Stimulated activated CD8-positive, alpha-beta memory T cell treated with anti-CD3 and anti-CD28 coated beads, Interleukin-7, amount 100 ng/mL, for 1 hour (primary cell): ENCODE data around the gene BCL11A.

ENCODE experiments used
- DNase-seq, 2 donors: peaks; one replicate each; pipeline ENCODE4 v3.0.0-alpha.2; 2020; ENCODE audit warnings: low read depth in 2 of 2

BCL11A gene

DNA sequence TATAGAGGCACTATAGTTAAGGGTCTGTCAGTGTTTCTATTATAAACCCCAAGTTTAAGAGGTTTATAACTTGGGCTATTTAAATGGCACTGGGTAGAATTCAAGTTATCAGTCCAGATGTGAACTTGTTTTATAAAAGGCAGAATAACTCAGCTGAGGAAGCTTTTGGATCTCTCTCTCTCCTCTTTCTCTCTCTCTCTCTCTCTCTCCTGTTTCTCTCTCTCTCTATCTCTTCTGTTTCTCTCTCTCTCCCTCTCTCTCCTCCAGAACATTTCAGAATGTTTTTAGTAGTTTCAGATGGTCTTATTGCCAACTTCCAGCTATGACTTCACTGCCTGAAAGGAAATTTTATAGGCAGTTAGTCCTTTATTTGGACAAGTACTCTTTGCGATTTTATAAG lies 6.4 kb upstream of the BCL11A start:
- DNase-seq: no peak

DNA sequence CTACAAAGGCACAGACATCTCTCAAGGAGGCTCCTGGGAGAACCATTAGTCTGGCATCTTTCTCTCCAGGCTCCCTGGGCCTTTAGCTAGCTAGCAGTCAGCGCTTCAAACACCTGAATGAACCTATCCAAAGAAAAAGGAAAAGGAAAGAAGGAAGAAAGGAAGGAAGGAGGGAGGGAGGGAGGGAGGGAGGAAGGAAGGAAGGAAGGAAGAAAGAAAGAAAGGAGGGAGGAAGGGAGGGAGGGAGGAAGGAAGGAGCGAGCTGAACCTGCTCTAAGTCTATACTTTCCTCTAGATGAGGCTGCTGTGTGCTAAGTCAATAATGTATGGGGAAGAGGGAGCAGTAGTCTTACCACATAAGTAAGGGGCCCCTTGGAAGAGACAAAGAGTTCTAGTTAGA lies 5.1 kb upstream of the BCL11A start:
- no peak for DNase-seq

DNA sequence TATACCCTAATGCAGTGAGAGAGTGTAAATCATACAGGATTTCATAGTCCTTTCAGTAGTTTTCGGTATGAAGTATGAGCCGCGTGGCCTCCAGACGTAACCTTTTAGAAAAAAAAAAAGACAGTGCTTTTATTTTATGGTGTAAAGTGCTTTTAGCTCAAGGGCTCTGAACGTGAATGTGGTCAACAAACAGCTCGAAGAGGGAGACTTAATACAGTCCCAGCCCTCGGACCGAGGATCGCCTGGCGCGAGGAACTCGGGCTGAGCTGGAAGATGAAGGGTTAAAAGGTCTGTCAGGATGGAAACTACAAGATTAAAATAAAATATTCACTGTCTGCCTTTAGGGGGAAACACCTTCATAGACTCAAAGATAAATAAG lies 4.0 kb upstream of the BCL11A start:
- no peak for DNase-seq

DNA sequence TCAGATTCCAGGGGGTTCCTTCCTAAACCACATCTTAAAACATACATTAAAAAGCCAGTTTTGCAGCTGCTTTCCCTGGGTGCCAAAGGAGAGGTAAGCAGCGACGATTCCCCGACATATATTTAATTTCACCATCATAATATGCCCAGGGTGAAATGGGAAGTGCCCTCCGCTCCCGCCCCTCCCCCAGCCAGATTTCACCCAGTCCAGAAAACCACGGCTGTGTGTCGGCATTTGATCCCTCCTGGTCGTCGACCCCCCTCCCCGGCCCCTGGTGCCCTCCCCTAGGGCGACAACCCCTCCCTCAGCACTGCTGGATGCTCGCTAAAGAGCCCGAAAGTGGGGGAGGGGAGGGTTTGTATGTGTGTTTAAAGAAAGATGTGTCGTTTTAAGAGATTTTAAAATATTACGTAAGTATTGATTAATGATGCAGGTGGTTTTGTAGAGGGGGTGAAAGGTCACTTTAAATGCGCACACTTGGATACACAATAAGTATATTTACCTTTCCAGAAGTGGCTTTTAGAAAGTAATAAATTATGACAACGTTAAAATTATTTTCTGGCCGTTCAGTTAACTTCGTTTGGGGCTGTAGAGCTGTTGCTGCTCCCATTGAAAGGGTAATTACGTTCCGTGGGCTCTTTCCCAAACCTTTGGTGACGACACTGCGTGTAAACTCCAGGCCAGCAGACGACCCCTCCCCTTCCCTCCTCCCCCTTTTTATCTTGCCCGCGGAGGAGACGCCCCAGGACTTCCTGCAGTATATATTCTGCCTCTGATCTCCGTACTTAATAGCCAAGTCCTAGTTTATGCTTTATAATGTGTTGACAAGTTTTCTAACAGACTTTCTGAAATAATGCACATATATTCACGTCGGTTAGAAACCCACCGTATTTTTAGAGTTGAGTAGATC lies 3.4 kb upstream of the BCL11A start:
- no peak for DNase-seq

DNA sequence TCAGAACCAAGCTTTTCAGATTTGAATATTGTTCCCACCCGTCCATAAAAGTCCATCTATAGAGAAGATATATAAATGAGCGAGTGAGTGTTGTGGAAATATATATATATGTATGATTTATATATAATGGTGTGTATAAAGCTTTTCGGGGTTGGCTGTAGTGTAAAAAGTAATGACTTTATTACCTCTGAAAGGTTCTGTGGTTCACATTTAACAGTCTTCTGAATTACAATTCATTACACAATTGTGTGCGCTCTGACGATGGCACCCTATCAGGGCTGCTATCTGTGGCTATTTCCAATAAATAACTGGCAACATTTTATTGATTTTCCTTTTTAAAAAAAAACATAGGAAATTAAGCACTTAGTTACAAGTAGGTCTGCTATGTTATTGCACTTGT lies 2.7 kb upstream of the BCL11A start:
- DNase-seq: no peak

DNA sequence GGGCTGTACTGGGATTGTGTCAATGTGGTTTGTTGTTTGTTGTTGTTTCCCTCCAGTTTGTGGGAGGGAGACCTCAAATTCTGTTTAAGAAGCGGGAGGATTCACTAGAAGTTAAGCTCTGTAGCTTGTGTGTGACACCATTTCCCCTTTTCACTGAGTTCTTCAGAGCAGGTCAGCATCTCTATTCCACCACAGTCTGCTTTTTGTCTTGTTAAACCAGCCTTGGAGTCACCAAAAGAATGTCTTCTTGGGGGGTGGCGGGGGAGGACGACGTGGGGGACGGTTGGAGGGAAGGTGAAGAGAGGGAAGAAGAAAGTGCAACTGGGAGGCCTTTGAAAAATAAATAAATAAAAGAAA lies 2.3 kb upstream of the BCL11A start:
- no peak for DNase-seq

DNA sequence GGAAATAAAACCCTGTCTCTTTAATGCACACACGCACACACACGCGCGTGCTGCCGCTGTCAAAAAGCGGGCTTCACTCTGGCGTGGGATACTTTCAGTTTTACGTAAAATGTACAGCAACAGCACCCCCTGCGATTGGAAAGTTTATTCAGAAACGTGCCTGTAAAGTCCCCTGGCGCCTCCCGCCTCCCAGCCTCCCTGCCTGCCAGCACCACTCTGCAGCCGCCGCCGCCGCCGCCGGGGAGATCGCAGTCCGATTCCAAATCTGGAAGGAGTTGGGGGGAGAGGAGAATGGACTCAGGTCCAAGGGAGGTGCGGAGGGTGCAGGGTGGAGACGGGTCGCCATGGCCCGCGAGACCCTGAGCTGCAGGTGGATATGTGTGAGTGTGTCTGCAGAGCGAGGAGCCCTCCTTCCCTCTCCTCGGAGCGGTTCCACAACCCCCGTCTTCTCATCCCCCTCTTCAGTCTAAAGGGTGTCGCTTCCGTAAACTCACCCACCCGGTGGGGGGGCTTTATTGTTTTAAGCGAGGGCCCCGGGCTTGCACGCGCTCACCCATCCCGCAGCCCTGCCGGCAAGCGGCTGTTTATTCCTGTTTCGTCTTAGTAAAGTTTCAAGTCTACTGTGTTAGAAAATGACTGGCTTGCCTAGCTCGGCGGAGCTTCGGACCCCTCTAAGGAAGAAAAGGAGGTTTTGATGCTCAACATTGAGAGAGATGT lies 1.8 kb upstream of the BCL11A start:
- no peak for DNase-seq

DNA sequence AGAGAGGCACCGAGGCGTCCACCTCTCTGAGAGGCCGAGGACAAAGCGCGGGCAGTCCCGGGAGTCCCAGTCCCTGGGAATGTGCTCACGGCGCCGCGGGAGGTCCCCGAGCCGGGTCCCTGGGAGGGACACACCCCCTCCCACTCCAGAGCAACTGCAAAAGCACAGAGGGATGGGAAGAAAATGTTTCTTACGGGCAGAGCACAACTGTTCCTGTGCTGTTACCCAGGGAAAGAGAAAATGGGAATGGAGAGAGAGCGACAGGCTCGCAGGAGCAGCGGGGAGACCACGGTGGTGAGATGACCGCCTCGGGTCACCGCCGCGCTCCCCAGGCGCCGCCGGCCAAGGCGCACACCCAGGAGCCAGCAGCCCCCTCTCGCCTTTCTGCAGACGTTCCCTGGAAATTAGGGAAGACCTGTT lies 1.2 kb upstream of the BCL11A start:
- DNase-seq: no peak

DNA sequence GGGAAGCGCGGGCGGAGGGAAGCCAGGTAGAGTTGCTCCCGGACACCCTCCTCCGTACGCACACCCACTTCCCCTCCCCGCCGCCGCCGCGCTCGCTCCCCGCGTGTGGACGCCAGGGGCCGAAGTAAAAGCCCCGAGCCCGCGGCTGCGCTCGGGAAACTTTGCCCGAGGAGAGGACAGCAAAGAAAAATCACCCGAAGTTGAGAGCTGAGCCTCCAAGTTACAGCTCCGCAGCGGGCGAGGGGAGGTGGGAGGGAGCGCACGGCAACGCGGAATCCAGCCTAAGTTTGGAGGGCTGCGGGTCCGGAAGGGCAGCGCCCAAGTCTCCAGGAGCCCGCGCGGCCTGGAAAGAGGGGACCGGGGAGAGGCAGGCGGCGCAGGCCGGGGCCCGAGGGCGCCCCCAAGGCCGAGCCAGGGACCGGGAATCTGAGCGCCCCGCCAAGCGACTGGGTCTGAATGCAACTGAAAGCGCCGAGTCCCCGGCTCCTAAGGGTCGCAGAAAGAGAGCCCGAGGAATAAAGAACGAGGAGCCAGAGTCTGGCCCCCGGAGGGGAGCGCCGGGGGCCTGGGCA lies 706 bp upstream of the BCL11A start:
- no peak for DNase-seq

DNA sequence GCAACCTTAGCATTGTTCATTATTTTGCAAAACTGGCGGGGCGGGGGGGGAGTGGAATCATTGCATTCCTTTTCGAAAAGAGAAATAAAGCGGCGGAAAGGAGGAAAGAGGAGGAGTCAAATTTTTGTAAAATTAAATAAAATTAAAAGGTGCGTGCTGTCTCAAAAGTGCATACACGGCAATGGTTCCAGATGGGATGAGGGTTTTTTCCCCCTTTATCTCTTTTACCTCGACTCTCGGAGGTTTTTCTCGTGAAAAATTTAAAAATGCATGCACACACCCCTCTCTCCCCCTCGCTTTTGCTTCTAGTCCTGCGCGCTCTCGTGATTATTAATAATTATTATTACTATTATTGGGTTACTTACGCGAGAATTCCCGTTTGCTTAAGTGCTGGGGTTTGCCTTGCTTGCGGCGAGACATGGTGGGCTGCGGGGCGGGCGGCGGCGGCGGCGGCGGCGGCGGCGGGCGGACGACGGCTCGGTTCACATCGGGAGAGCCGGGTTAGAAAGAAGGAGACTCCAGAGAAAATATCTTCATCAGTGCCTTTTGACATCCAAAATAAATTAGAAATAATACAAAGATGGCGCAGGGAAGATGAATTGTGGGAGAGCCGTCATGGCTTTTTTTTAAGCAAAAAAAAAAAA lies 481 bp downstream of the BCL11A start:
- DNase-seq: no peak

DNA sequence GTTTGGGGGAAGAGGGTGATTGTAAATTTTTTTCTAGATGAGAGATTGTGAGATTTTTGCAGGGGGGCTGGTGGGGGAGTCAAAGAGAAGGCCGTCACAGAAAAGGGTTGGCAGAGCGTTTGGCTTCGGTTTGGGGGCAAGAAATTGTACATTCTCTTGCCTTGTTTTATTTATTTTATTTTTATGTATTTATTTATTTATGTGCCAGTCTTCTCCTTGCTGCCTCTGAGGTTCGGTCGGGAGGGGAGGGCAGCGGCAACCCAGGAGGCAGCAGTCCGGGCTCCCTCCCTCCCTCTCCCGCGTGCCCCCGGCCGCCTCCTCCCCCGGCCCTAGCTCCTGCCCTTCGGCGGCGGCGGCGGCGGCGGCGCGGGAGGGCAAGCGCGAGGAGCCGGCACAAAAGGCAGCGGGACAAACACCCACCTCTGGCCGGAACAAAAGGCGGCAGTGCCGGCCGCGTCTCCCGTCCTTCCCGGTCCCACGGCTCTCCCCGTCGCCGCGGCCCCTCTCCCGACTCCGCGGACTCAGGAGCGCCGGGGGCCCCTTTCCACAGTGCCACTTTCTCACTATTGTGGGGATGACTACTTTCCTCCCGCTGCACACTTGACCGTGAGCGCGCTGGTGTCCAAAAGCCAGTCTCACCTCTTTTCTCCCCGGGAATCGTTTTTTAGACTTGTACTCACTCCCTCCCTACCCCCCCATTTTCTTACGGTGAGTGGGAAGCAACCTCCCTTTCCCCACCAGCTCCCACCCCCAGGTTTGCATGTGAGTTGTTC lies 1.2 kb downstream of the BCL11A start:
- DNase-seq: no peak

DNA sequence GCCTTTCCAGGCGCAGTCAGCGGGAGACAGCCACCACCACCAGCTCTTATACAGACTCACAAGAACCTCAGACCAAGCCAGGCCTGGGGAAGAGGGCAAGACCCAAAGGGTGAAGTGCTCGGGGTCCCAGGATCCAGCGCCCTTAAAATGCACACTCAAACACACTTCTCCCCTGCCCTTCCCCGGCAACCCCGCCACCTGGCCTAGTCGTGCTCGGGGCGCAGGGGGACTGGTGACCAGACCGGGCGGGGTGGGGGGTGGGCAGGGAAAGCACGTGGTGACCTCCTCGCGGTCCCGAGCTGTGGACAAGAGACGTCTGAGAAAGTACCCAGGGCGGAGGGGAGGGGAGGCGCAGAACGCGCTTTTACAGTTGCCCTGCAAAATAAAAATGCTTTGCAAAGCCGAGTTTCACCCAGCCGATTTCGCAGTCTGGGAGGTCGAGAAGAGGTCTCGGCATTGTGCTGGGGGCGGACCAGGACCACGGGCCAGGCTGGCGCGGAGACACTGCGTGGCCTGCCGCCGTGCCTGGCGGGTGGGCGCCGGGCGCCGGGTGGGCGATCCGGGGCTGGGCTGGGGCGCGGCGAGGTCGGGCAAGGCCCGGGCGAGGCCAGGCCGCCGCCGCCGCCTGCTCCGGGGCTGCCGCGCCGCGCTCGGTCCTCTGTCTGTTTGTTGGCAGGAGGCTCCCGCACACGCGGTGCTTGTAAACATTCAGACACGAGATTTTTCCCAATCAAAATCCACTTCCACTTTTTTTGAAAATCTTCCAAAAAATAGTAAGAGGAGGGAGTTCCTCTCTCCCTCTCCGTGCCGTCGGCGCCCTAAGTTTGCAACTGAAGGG lies 2.0 kb downstream of the BCL11A start:
- no peak for DNase-seq

DNA sequence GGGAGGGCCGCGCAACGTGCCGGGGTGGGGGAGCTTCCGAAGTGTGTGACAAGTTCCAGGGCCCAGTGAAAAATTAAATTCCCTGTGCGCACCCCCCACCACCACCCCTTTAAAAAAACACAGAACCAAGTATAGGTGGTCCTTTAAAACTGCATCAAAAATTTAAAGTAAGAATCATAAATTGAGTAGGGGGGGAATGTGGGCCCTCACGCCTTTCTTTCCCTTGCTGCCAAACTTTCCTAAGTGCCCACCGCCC lies 2.5 kb downstream of the BCL11A start:
- DNase-seq: no peak

DNA sequence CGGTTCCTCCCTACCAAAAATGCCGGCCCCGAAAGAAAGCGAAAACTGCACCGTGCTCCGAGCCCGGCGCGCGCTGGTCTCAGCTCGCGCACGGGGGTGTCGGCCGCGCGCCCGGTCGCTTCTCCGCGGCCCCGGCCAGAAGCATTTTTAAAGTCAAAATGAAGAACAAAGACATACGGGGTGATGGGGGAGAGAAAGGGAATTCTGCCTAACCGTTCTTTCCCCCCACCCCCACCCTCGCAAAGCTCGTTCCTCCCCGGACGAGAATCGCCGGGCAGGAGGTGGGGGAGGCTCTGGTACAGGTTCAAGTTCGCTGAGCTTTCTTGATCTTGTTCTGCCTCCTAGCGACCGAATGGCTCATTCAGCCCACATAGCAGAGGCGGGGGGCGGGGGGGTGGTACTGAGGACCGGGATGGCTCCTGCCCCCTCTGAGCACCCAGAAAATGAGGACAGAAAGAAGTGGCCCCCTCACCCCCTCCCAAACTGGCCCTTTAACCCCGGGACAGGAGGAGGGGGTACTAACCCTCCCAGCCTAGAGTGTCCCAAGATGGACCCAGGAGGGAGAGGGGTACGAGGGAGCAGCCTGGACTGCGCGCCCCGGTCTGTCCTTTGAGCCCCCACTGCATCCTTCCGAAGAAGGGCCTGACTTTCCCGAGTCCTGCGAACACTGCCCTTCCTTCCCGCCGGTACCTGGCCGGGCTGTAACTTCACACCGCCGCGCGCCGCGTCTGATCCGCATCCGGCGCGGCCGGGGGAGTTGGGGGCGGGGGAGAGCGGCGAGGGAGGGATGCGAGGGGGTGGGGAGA lies 3.1 kb downstream of the BCL11A start:
- DNase-seq: no peak

DNA sequence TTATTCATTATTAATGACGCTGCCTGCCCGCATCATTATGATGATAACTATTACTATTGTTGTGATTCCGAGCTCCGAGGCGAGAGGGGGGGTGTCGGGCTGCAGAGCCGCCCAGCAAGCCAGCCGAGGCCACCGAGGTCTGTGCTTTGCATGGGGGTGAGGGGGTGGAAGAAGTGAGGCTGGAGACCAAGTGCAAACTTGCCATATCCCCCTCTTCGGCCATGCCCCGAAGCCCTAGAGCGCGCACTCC lies 3.6 kb downstream of the BCL11A start:
- DNase-seq: no peak

DNA sequence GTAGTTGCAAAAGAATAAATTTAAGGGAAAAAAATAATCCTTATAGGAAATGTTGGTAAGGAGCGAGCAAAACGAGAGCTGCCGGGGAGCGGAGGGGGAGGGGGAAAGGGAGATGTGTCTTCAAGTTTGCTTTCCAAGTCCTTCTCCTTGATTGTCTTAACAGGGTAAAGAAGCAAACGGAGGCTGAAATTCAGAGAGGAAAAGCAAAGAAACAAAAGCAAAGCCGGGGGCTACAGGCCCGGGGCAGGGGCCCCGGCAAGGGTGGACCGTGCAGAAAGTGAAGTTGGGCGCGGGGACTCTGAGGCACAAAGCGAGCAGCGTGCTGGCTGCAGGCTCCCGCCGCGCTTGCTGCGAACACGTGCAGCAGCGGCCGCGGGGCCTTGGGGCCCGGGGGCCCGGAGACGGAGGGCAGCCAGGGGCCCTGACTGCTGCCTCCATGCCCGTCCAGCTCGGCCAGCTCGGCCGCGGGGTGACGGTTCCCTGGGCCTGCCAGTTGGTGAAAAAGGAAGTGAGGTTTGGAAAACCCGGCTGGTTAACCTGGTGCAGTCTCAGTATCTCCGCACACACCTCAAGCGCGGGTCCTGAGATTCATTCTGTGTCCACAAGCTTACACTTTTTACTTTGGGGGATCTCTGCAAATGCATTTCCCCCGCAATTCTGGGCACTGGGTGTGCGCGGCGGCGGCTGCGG lies 4.1 kb downstream of the BCL11A start:
- no peak for DNase-seq

DNA sequence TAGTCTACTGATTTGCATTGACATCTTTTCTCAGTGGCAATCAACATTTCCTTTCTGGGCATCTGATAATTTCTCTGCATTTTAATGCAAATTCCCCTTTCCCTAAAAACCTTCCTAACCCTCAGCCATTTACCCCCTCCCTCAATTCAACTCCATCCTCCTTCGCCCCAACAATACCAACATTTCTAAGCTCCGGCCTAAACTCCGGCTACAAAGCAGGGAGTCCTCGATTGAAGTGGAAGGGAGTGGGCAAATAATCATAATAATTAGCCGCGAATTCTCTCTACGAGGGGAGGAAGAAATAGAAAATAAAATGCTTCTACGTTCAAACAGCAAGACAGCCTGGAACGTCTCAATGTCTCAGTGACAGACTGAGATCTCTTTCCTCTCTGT lies 4.6 kb downstream of the BCL11A start:
- no peak for DNase-seq

DNA sequence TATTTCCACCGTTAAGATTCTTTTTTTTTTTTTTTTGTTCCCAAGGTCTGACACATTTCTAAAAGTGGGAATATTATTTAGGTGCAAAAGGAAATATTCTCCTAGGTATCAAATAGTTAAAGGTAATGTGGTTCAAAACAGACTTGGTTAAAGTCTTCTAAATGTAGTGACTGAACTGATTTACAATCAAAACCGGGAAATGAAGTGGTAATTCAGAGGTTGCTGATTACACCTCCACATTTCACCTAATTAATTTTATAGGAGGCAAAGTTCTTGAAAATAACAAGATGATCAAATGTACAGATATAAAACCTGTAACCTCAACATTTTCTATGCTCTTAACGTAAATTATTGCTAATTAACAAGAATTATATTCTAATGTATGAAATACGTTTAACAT lies 5.1 kb downstream of the BCL11A start:
- no peak for DNase-seq

DNA sequence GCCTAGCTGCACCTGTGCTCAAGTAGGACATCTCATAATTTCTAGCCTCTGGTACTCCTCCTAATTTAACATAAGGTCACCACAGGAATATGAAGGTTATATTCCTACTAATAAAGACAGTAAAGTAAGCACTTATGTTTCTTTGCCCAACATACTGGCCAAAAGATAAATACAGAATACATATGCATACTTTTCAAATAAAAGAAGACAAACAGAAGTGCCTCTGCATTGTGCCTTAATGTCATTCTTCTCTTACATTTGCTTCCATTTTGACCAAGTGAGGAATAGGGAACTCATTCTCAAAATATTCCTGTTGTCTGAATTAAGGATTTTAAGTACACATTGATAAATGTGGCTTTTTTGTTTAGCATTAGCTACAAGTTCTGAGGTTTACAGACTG lies 5.6 kb downstream of the BCL11A start:
- DNase-seq: no peak
